ENCODE results near the gene LUC7L3.
A peak's percentile ranks its signal among the peaks of the same experiment; 100 is the strongest.

Gene LUC7L3

GRCh38 chr17:50692448-50693035 lies 26.9 kb upstream of the LUC7L3 start:
- Histone ChIP-seq H3K27me3 (ENCODE audit: insufficient read depth, low read depth, severe bottlenecking) (no peaks in the 10 kb centered on the region), H3K9me3 (ENCODE audit: severe bottlenecking) (no peaks in the 10 kb centered on the region), H3K27ac (no peak overlapping the region), H3K4me3 (ENCODE audit: low read depth, low read length) (no peak overlapping the region), H3K36me3 (peaks cover 49% of the 10 kb centered on the region)
- no peak for DNase-seq
- TF ChIP-seq CTCF (IDR thresholded peaks at IDR 0.05; ENCODE audit: low read depth, low read length): no peak

DNA sequence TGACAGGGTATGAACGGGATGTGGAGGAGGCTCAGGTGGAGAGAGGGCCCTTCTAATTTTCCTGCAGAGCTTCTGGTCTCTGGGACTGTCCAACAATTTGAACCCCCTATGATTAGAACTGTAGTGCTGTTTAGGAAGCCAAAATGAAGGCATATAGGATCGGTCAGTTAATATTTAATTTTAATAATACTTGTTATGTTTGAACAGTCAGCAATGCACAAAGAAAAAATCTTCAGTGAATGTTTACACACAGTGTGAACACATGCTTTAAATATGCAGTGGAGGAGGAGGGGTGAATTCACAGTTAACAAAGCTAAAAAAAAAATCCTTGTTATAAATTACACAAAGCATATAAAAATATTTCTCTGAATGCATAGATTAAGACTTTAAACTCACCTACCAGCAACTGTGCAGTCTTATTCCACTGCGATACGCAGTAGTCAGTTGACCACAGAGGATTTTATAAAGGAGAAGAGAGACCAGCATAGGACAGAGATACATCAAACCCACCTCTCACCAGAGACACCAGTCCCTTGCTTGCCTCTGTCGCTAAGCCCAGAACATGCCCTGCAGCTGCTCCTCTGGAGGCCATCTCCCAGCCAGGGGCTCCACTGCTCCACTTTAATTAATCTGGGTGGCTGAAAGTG lies 26.2 kb upstream of the LUC7L3 start:
- no peaks in the 10 kb centered on the region for H3K27me3 ChIP-seq (ENCODE audit: insufficient read depth, low read depth, severe bottlenecking)
- TF ChIP-seq CTCF (IDR thresholded peaks at IDR 0.05; ENCODE audit: low read depth, low read length): no peak
- peaks cover 55% of the 10 kb centered on the region for H3K36me3 ChIP-seq
- H3K9me3 ChIP-seq (ENCODE audit: severe bottlenecking): no peaks in the 10 kb centered on the region
- DNase-seq: no peak
- no peak overlapping the region for H3K27ac ChIP-seq
- H3K4me3 ChIP-seq (ENCODE audit: low read depth, low read length): no peak overlapping the region

DNA sequence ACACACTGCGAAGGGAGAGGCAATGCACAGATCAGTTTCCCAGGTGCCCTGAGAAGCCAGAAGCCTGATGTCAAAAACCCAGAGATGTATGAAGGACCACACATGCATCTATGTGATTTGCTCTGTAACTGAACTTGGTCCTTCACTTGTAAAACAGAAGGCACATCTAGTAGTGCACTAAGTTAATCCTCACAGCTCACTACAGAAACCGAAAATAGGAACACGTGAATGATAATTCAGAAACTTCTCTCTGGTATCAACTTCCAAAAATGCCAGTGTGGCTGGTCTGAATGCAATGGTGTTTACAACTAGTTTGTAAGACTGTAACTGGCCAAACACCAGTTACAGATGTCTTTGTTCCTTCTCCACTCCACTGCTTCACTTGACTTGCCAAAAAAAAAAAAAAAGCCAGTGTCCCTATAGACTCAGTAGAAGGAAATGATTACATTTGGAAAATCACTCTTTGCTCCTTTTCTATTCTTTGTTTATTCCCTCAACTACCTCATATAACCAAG lies 23.0 kb upstream of the LUC7L3 start:
- no peak overlapping the region for H3K27ac ChIP-seq
- DNase-seq: no peak
- H3K4me3 ChIP-seq (ENCODE audit: low read depth, low read length): no peak overlapping the region
- TF ChIP-seq CTCF (IDR thresholded peaks at IDR 0.05; ENCODE audit: low read depth, low read length): no peak
- no peaks in the 10 kb centered on the region for H3K27me3 ChIP-seq (ENCODE audit: insufficient read depth, low read depth, severe bottlenecking)
- peaks cover 83% of the 10 kb centered on the region for H3K36me3 ChIP-seq
- no peaks in the 10 kb centered on the region for H3K9me3 ChIP-seq (ENCODE audit: severe bottlenecking)

DNA sequence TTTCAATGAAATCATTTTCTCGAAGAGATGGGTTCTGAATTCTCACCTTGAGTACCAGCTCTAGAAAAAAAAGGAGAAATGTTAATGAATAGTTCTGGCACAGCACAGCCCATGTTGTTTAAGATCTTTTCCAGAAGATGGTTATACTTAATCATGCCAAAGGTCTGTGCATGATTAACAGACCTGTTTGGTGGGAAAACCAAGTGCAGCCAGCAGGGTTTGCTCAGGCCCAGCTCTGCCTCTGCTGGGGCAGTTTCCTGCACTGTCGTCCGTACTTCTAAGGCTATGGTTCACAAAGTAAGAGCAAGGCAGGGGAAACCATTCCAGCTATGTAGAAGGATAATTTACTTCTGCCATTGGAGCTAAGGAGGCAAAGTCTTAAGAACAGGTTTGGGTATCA lies 22.3 kb upstream of the LUC7L3 start:
- Histone ChIP-seq H3K27ac (no peak overlapping the region), H3K36me3 (peaks cover 89% of the 10 kb centered on the region)

GRCh38 chr17:50697663-50698272 lies 21.6 kb upstream of the LUC7L3 start:
- H3K27me3 ChIP-seq (ENCODE audit: insufficient read depth, low read depth, severe bottlenecking): no peaks in the 10 kb centered on the region
- H3K9me3 ChIP-seq (ENCODE audit: severe bottlenecking): no peaks in the 10 kb centered on the region
- no peak overlapping the region for H3K27ac ChIP-seq
- no peak overlapping the region for H3K4me3 ChIP-seq (ENCODE audit: low read depth, low read length)
- DNase-seq: no peak
- TF ChIP-seq CTCF (IDR thresholded peaks at IDR 0.05; ENCODE audit: low read depth, low read length): peak; percentile 23; the same call in 1 of the 2 replicates
- H3K36me3 ChIP-seq: peaks cover 89% of the 10 kb centered on the region

More for the DNA sequence above, 22.3 kb upstream of the LUC7L3 start:
- H3K9me3 ChIP-seq (ENCODE audit: severe bottlenecking): no peaks in the 10 kb centered on the region
- H3K27me3 ChIP-seq (ENCODE audit: insufficient read depth, low read depth, severe bottlenecking): no peaks in the 10 kb centered on the region
- DNase-seq: no peak
- no peak for TF ChIP-seq CTCF (IDR thresholded peaks at IDR 0.05; ENCODE audit: low read depth, low read length)
- H3K4me3 ChIP-seq (ENCODE audit: low read depth, low read length): no peak overlapping the region
